ENCODE measurements around the gene B3GAT3. TPM values are rescaled to one million over a fixed set of nuclear protein-coding genes. Genes with fewer than 3 reads are reported as not detected.

Gene B3GAT3
- total and polyA plus RNA-seq, 2 of the 8 experiments (the other 6 are each of a cell fraction or from before 2014, with no cell fraction given), result 28.0 to 39.0 TPM

- H3K4me2 ChIP-seq (ENCODE audit: insufficient read depth in 1 of 2, low read depth in 2 of 2, low read length in 2 of 2), result no peak overlapping the region
- no peak overlapping the region for H2BK5ac ChIP-seq (ENCODE audit: low read depth, low read length)
- H2BK12ac ChIP-seq (ENCODE audit: low read depth, low read length), result no peak overlapping the region
- CTCF ChIA-PET (ENCODE audit: partially characterized antibody), result interaction anchor here (0.6 to 2.4 kb wide), 4 partner anchors 12 to 148 kb away, joined by 3 to 15 read pairs (median 3); no protein-coding TSS in a partner anchor
- peaks cover 0 to 14% of the 10 kb centered on the region in 2 experiments; a peak in 3 of 4 replicates for H3K79me2 ChIP-seq (ENCODE audit: control insufficient read depth in 1 of 2, insufficient read depth in 2 of 2, low read length in 2 of 2)
- no peak overlapping the region for H2BK20ac ChIP-seq (ENCODE audit: low read length)
- H3K27ac ChIP-seq (ENCODE audit: low read depth, low read length), result no peak overlapping the region
- DNase-seq (ENCODE audit: low read depth in 1 of 2, low spot score in 2 of 2), result no peak
- H3K14ac ChIP-seq (ENCODE audit: insufficient read length), result no peak overlapping the region
- H3K4me1 ChIP-seq (replicated peaks in 1 of 4; ENCODE audit: control insufficient read depth in 3 of 4, insufficient read depth in 4 of 4, low read length in 3 of 4), result peaks cover 0 to 11% (median 4%) of the 10 kb centered on the region in 4 experiments; a peak in 3 of 7 replicates
- no peak overlapping the region for H2BK120ac ChIP-seq (replicated peaks; ENCODE audit: low read depth, low read length)
- no peak overlapping the region for H3K23ac ChIP-seq (ENCODE audit: insufficient read length)
- no peaks in the 10 kb centered on the region for H3K9me3 ChIP-seq (ENCODE audit: insufficient read depth in 2 of 2, low read depth in 1 of 2, low read length in 1 of 2)
- peaks cover 6 to 30% (median 18%) of the 10 kb centered on the region in 4 experiments for H3K36me3 ChIP-seq (ENCODE audit: control insufficient read depth in 2 of 4, insufficient read depth in 4 of 4, low read length in 3 of 4)
- H2BK15ac ChIP-seq (ENCODE audit: low read length), result no peak overlapping the region
- FAIRE-seq, result no peak
- peaks cover 13% of the 10 kb centered on the region for H3K23me2 ChIP-seq (ENCODE audit: low read depth, low read length)
- H3K4me3 ChIP-seq (ENCODE audit: extremely low read depth in 1 of 4, insufficient read depth in 2 of 4, low read depth in 3 of 4, low read length in 4 of 4), result no peak overlapping the region
- H3K9ac ChIP-seq (replicated peaks in 1 of 4; ENCODE audit: extremely low read depth in 1 of 4, low read depth in 3 of 4, low read length in 3 of 4), result no peak overlapping the region
- H3K27me3 ChIP-seq (replicated peaks in 1 of 4; ENCODE audit: control insufficient read depth in 3 of 4, extremely low read depth in 1 of 4, insufficient read depth in 3 of 4, low read length in 3 of 4), result no peaks in the 10 kb centered on the region
- POLR2A ChIA-PET (ENCODE audit: partially characterized antibody), result interaction anchor here (0.7 to 20.7 kb wide), 5 partner anchors 11 to 217 kb away, joined by 3 to 336 read pairs (median 3); partner anchors contain the start of gene TUT1
- H4K5ac ChIP-seq (ENCODE audit: insufficient read length, low read depth, low read length), result no peak overlapping the region
- no peak overlapping the region for H2AK5ac ChIP-seq (ENCODE audit: low read depth, low read length)
- H4K8ac ChIP-seq (ENCODE audit: extremely low read depth, insufficient read depth, low read length), result no peak overlapping the region
- no peak overlapping the region for H2AFZ ChIP-seq (ENCODE audit: low read length)
- peaks cover 0 to 5% of the 10 kb centered on the region in 2 experiments for H4K20me1 ChIP-seq (replicated peaks in 1 of 2; ENCODE audit: control insufficient read depth in 1 of 2, insufficient read depth in 2 of 2, low read length in 2 of 2)
- H3K18ac ChIP-seq (ENCODE audit: extremely low read depth, low read length), result no peak overlapping the region
- no peak overlapping the region for H3K4ac ChIP-seq (replicated peaks; ENCODE audit: insufficient read length, low read depth, low read length)
- H3K79me1 ChIP-seq (ENCODE audit: low read depth, low read length), result 0 out of 2 replicates have a peak, but pooled peaks cover 4% of the 10 kb centered on the region
- no peak overlapping the region for H3K56ac ChIP-seq (replicated peaks; ENCODE audit: insufficient read length, low read depth, low read length)
- H4K91ac ChIP-seq (replicated peaks; ENCODE audit: insufficient read length, low read length), result no peak overlapping the region
- WGBS, 2 experiments (ENCODE audit: extremely low coverage in 1 of 2, insufficient coverage in 1 of 2, insufficient read length in 1 of 2, insufficient replicate concordance in 2 of 2, low coverage in 1 of 2, low lambda C conversion rate in 2 of 2, missing lambda C conversion rate in 1 of 2), result 94% methylated on average over 12 of the region's 12 CpGs; no CpG with 5 or more reads in 1 of the 2 experiments
- TF ChIP-seq RFX5 (IDR thresholded peaks at IDR 0.05; ENCODE audit: borderline replicate concordance, low read depth, low read length), result no peak
- TF ChIP-seq SRF (IDR thresholded peaks at IDR 0.05; ENCODE audit: low read depth, low read length), result no peak
- TF ChIP-seq SAP30 (IDR thresholded peaks at IDR 0.05; ENCODE audit: insufficient read depth, insufficient replicate concordance, low read length), result no peak
- no peak for TF ChIP-seq HDAC6 (IDR thresholded peaks at IDR 0.05; ENCODE audit: low read depth, low read length)
- TF ChIP-seq RXRA (IDR thresholded peaks at IDR 0.05; ENCODE audit: insufficient read depth, low read depth, low read length), result no peak
- TF ChIP-seq FOSL1 (IDR thresholded peaks at IDR 0.05; ENCODE audit: insufficient read depth, low read depth, low read length), result no peak
- TF ChIP-seq SIX5 (IDR thresholded peaks at IDR 0.05; ENCODE audit: low read depth, low read length), result no peak
- TF ChIP-seq TAF1 (IDR thresholded peaks at IDR 0.05; ENCODE audit: low read depth, low read length), result no peak
- TF ChIP-seq RBBP5 (IDR thresholded peaks at IDR 0.05; ENCODE audit: borderline replicate concordance, low read depth, low read length), result no peak
- no peak for TF ChIP-seq RNF2 (IDR thresholded peaks at IDR 0.05; ENCODE audit: borderline replicate concordance, low read depth, low read length, missing control alignments, poor library complexity, severe bottlenecking)
- no peak for TF ChIP-seq SIN3A (conservative IDR thresholded peaks at IDR 0.05 in 1 of 2, IDR thresholded peaks at IDR 0.05 in 1 of 2; ENCODE audit: low read depth in 1 of 2, low read length in 2 of 2)
- no peak for TF ChIP-seq CEBPB (IDR thresholded peaks at IDR 0.05; ENCODE audit: low read depth, low read length)
Measured at GRCh38 chr11:62577046-62577714, 44.6 kb downstream of the B3GAT3 start.

All from H1 (cell line).